ENCODE results near the gene HIPK3.
"Not testable (repeated sequence)": the region's sequence is repeated elsewhere in the genome, so short reads cannot be mapped to it uniquely, and the experiment has no call there.

The HIPK3 gene

GRCh38 chr11:33257160-33257896, at the start of gene HIPK3:
HIPK3 (plus strand) TSS chr11:33257381.
- DNase-seq, result peak; percentile 67

DNA sequence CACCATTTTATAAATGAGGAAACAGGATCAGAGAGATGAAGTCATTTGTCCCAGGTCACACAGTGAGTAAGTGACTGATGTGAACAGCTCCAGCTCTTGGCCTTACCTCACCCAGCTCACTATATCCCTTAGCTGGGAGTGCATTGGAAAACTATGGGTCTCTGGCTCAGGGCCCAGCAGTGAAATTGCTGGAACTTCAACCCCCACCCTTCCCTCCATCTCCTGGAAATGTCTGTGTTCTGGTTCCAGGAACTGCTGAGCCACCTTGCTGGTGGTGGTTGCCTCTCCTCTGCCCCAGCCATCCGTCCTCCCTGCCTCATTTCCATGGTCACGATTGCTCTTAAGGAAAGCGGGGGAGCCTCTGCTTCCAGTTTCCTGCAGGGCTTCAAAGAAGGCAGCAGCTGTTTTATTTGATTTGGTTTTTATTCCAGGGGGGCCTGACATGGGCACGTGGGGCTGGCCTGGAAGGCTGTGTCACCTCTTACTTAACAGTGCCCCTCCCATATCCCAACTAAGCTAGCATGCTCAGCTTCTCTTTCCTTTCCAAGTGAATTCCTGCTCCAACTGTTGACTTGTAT, 49.7 kb upstream of the HIPK3 start:
- DNase-seq, result no peak

DNA sequence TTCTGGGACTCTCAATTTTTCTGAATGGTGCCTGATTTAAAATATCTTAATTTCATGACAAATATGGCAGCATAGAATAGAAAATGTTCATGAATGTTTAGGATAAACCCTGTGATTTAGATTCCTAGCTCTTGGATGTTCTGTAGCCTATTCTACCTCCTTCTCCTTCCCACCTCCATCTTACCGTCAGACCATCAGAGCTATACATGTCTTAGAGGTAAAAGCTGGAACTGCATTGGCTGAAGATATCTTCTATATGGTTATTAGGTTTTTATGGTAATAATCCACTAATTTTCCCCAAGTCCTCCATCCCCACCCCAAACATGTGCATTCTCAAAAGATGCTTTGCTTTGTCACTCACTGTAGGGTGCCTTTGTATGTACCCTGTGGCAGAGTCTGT, 49.0 kb upstream of the HIPK3 start:
- DNase-seq, result no peak

DNA sequence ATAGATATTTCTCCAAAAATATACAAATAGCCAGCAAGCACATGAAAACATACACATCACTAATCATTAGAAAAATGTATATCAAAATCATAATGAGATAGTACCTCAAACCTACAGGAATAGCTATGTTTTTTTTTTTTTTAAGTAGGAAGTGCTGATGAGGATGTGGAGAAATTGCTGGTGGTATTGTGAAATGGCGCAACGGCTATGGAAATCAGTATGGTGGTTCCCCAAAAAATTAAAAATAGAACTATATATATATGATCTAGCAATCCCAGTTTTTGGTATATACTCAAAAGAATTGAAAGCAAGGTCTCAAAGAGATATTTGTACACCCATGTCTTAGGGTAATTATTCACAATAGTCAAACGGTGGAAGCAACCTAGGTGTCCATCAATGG, 46.0 kb upstream of the HIPK3 start:
- DNase-seq, result no peak

DNA sequence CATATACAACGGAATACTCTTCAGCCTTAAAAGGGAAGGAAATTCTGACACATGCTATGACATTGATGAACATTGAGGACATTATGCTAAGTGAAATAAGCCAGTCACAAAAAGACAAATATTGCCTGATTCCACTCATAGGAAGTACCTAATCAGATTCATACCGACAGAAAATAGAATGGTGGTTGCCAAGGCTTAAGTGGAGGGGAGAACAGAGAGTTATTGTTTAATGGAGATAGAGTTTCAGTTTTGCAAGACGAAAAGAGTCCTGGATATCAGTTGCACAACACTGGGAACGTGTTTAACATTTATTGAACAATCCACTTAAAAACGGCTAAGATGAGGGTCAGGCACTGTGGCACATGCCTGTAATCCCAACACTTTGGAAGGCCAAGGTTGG, 45.6 kb upstream of the HIPK3 start:
- no peak for DNase-seq

- DNase-seq, result no peak
Measured at GRCh38 chr11:33214187-33214586, 43.0 kb upstream of the HIPK3 start.

- DNase-seq, result no peak
Measured at GRCh38 chr11:33214767-33215166, 42.4 kb upstream of the HIPK3 start.

- DNase-seq, result not testable (repeated sequence)
Measured at GRCh38 chr11:33216676-33217075, 40.5 kb upstream of the HIPK3 start.

DNA sequence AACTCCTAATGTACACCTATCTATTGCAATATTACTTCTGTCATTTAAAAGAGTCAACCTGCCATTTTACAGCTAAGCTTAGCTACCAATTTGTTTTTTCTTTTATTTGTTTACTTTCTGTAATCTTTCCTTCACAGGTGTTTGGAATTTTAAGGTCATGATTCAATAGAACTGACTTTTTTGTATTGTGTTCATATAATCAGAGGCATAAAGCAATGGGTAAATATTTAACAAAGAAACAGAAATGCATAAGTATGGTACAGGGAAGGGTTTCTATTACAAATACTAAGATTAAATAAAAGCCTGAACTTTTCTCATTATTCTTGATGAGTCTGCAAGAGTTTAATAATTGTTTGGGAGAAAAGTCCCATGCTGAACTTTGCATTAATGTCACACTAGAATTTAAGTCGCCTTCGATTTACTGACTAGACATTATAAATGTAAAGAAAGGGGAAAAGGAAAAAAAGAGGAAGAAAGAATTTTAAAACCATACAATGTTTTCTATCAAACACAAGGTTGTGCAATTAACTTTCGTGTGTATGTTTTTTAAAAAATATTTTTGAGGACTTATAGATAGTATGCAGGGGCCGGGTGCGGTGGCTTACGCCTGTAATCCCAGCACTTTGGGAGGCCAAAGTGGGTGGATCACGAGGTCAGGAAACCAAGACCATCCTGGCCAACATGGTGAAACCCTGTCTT, 35.0 kb upstream of the HIPK3 start:
- DNase-seq, result no peak

- no peak for DNase-seq
Measured at GRCh38 chr11:33225371-33225770, 31.8 kb upstream of the HIPK3 start.

DNA sequence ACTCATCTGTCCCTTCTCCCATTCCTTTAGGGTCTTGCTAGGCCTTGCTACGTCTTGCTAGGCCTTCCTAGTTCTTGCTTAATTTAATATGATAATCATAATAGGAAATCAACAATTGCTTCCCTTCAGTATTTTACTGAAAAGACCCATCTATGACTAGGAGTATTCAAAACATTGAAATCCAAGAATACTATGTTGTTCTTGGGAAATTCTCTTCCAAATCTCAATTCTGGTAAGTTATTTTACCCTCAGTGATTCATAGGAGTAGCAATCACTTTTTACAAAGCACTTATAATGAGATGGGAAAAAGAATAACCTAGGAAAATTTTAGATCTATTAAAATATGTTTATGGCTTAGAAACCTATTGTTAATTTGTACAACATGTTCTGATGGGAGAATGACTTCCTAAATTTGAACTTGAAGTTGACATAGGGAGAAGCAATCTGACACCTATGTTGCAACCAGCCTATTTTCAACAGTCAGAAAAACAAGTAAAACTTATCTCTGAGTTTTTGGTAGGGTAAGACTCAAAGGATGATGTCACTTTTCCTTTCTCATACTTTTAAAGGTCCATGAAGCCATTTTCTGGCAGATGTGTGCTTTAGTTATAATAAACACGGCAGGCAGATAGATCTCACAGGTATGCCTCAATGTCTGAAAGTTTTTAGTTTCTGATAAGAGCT, 29.5 kb upstream of the HIPK3 start:
- no peak for DNase-seq

- DNase-seq, result no peak
Measured at GRCh38 chr11:33234397-33235190, 22.6 kb upstream of the HIPK3 start.

DNA sequence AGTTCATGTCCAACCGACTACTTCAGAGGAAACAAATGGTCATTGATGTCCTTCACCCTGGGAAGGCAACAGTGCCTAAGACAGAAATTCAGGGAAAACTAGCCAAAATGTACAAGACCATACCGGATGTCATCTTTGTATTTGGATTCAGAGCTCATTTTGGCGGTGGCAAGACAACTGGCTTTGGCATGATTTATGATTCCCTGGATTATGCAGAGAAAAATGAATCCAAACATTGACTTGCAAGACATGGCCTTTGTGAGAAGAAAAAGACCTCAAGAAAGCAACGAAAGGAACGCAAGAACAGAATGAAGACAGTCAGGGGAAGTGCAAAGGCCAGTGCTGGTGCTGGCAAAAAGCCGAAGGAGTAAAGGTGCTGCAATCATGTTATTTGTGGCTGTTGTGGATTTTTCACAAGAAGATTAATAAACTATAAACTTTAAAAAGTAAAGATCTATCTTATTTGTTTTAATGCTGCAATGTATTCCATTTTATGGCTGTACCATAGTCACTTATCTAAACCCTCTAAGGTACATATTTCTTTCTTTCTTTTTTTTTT, 20.1 kb upstream of the HIPK3 start:
- no peak for DNase-seq

GRCh38 chr11:33242575-33242974, 14.6 kb upstream of the HIPK3 start:
- no peak for DNase-seq

DNA sequence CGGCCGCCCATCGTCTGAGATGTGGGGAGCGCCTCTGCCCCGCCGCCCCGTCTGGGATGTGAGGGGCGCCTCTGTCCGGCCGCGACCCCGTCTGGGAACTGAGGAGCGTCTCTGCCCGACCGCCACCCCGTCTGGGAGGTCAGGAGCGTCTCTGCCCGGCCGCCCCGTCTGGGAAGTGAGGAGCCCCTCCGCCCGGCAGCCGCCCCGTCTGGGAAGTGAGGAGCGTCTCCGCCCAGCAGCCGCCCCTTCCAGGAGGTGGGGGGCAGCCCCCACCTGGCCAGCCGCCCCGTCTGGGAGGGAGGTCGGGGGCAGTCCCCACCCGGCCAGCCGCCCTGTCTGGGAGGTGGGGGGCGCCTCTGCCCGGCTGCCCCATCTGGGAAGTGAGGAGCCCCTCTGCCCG, 13.5 kb upstream of the HIPK3 start:
- DNase-seq, result not testable (repeated sequence)

- no peak for DNase-seq
Measured at GRCh38 chr11:33248416-33248971, 8.7 kb upstream of the HIPK3 start.

DNA sequence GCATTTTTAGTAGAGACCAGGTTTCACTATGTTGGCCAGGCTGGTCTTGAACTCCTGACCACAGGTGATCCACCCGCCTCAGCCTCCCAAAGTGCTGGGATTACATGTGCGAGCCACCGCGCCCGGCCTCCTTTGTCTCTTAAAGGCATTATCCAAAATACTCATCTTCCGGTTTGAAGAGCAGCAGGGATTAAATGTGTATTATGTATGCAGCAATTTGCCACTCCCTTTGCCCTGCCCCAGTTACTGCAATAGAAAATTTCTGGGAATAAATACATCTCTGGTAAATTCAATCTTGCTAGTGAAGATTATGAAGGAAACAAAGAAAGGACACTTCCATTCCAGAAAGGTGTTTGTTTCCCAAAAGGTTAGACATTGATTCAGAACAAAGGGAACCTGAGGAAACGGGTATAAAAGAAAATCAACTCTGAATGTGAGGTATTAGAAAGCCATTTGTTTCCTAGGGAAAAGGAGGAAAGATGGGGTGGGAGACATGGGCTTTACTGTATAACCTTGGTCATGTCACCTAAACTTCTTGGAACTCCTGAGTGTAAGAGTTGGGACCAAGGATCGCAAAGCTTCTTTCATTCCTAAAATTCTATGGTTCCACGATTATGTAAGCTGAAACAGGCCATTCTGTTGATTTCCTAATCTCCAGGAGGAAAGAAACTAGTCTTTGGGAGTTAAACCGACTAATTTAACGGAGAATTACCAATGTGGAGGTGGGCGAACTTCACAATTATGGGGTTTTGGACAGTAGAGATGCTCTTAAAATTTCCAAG, 959 bp upstream of the HIPK3 start:
- DNase-seq, result no peak

- no peak for DNase-seq
Measured at GRCh38 chr11:33256813-33257159, 395 bp upstream of the HIPK3 start.

- peak; percentile 62 for DNase-seq
Measured at GRCh38 chr11:33257897-33258630, 883 bp downstream of the HIPK3 start.

DNA sequence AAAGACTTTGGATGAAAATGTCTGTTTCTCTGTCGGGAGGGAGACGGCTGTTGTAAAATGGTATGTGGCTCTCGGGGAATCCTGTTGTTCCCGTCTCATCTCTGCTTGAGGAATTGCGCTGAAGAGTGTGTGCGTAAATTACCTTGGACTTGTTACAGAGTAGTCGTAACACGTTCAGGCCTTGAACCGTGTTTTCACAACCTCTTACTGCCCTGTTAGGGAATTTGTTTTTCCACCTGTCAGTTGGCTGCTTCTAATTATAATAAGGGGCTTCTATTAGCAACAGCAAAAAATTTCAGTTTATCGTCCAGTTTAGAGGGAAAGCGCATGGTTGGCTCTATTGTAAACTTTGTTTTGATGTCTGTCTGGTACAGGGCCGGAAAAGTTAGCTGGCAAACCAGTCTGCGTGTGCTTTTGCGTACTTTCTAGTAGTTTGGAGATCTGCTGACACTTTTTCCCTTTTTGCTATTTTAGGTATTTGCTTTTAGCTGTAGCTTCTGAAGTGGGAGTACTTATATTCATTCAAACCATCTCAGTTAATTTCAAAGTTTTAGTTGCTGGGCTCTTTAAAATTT, 1.5 kb downstream of the HIPK3 start:
- DNase-seq, result no peak
